Erythroblast (primary cell): ENCODE measurements around the gene PARVA.
"Not testable (repeated sequence)": the region's sequence is repeated elsewhere in the genome, so short reads cannot be mapped to it uniquely, and the experiment has no call there.

Experiments
- DNase-seq, 2 experiments: peaks; one replicate each; lab custom pipeline; 2025; lab: John Stamatoyannopoulos, UW
- GATA1 ChIP-seq: IDR thresholded peaks from 2 replicates; pipeline ENCODE4 v1.6.1; 2011; ENCODE audit warnings: low read depth, mild to moderate bottlenecking, control low read depth, low read length, moderate library complexity
- POLR2A ChIP-seq: IDR thresholded peaks from 2 replicates; pipeline ENCODE4 v1.6.1; 2011; ENCODE audit warnings: mild to moderate bottlenecking, low read length

The PARVA gene

GRCh38 chr11:12377106-12377823, at the start of gene PARVA:
TSS of gene PARVA (plus strand) at chr11:12377571. CDS start at chr11:12377648, 77 bp downstream.
- DNase-seq: no peak
- TF ChIP-seq GATA1 (no peak), POLR2A (no peak)

- DNase-seq: no peak
- TF ChIP-seq POLR2A (no peak), GATA1 (no peak)
These were observed 48.2 kb upstream of the PARVA start for GRCh38 chr11:12329169-12329568.

- DNase-seq: no peak
- no peak for TF ChIP-seq POLR2A
- TF ChIP-seq GATA1: no peak
These were observed 47.6 kb upstream of the PARVA start for GRCh38 chr11:12329797-12330196.

DNA sequence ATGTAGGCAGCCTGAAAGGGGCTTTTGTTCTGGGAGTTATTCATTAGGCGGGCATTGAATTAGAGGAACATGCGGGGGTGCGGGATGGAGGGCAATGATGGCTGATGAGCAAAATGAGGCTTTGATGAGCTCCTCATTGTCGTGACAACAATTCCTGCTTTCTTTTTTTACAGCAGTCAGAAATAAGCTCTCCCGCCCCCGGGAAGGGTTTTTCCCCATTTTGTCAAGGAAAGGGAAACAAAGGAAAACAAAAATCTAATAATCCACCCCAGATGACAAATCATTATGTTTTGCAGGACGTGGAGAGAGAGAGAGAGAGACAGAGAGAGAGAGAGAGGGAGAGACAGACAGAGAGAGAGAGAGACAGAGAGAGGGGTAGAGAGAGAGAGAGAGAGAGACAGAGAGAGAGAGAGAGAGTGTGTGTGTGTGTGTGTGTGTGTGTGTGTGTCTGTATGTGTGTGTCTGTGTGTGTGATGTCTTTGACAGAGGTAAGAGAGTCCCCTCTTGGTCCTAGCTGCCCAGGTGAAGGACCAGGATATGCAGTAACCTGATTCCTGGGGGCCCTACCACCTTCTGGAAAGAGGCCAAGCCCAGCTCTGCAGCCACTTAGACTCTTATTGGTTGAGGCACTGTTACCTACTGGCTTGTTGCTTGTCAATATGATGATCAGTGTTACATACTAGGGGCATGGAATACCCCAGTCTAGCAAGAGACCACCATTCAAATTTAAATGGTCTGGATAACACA, 46.7 kb upstream of the PARVA start:
- TF ChIP-seq GATA1 (no peak), POLR2A (no peak)

GRCh38 chr11:12331239-12331874, 46.0 kb upstream of the PARVA start:
- TF ChIP-seq GATA1 (no peak), POLR2A (no peak)
- peak; percentile 60 to 80 for DNase-seq

More for the DNA sequence above, 46.7 kb upstream of the PARVA start:
- no peak for DNase-seq

- no peak for DNase-seq
- no peak for TF ChIP-seq POLR2A
- TF ChIP-seq GATA1: no peak
These were observed 33.8 kb upstream of the PARVA start for GRCh38 chr11:12343526-12343925.

GRCh38 chr11:12353534-12353933, 23.8 kb upstream of the PARVA start:
- TF ChIP-seq POLR2A: no peak
- TF ChIP-seq GATA1: no peak
- DNase-seq: no peak

DNA sequence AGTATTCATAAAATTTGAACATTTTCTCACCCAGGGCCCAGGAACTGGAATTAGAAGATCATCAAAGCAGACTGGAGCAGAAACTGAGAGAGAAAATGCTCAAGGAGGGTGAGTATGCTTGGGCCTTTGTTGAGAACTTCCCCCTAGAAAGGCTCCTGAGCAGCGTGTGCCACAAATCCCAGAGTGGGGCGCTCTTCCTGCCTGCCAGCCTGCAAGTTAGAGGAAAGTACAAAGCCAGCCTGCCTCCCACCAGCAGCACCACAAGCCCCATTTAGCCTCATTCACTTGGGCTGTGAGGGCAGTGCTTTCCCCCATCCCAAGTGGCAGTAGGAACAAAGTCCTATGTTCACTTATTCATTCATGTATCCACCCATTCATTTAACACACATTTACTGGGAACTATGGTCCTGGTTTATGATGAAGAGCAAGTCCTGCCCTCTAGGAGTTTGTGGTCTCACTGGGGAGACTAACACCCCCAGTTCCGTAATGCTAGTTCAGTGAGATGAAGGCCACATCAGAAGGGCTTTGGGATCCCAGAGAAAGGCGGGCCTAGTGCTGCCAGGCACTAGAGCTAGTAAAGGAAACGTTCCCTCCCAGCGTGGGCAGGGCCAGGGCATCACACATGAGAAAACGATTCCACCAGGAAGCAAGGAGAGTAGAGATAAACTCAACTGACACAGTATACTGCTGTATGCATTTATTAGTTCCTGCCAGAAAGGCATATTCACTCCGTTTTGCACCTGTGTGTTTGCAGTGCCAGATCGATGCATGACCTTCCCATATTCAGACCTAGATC, 22.4 kb upstream of the PARVA start:
- TF ChIP-seq POLR2A: no peak
- no peak for TF ChIP-seq GATA1
- no peak for DNase-seq

DNA sequence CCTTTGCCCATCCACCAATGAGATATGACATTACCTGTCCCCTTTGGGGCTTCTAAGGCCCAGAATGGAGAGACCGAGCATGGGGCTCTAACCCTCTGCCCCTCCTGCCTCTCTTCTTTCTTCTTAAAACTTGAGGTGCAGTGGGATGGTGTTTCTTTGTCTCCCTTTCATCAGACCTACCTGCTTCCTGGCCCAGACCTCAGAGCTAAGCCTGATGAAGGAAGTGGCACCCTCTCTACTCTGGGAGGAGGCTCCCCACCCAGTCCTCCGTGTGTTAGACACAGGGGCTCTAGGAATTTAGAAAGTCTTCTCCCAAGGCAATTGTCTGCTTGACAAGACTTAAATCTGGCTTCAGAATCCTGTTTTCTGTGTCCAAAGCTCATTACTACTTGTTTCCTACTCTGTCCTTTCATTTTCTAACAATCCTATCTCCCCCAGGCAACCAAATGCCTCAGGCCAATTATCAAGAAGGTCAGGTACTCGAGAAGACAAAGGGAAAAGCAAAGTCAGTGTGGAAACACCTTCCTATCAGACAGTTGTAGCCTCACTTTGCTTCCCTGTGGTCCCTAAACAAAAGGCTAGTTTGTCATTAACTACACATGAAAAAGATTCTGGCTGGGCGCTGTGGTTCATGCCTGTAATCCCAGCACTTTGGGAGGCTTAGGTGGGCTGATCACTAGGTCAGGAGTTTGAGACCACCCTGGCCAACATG, 20.3 kb upstream of the PARVA start:
- TF ChIP-seq GATA1 (no peak), POLR2A (no peak)
- no peak for DNase-seq

DNA sequence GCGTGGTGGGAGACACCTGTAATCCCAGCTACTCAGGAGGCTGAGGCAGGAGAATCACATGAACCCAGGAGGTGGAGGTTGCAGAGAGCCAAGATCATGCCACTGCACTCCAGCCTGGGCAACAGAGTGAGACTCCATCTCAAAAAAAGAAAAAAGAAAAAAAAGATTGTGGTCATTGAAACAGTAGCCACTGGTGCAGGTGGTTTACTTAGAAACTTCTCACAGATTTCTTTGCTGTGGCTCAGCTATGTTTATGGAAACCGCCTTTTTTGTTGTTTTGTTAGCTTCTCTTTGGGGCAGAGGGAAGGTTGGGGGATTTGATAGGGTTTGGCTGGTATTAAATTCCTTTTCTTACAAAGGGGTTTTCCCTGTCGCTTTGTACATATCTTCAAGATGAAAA, 19.7 kb upstream of the PARVA start:
- DNase-seq: not testable (repeated sequence)

DNA sequence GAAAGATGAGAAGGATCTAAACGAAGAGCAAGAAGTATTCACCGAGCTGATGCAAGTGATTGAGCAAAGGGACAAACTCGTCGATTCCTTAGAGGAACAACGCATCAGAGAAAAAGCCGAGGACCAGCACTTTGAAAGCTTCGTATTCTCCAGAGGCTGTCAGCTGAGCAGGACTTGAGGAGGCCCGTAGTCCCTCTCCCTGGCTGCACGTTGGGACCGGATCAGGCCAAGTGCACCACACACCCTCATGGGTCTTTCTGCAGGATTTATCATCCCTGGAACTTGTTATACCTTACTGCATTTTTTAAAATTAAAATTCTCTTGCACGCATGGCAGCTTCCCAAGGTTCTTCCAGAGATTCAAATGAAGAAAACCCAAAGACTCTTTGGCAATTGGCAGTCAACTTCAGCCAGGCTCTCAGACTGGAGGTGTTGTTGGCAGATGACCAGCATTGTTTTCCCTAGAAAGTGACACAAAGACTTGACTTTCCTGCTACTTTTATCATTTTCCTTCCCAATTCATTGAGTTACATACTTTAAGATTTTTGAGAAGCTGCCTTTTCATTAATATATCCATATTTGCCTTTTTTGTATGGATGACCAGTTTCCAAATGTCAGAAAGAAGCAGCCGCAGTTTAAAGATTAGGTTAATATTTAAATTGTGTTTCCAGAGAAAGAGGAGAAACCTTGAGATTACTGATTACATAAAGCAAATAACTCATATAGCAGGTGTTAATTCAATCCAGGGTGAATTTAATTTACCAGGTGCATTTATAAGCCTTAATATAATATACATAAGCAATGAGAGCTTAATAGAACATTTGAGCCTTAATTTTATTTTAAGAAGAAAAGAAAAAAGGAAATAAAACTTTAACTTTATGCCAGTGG, 18.8 kb upstream of the PARVA start:
- TF ChIP-seq GATA1 (no peak), POLR2A (no peak)
- DNase-seq: no peak

- no peak for DNase-seq
- no peak for TF ChIP-seq POLR2A
- TF ChIP-seq GATA1: no peak
These were observed 17.6 kb upstream of the PARVA start for GRCh38 chr11:12359761-12360160.

- TF ChIP-seq POLR2A (no peak), GATA1 (no peak)
- DNase-seq: no peak
These were observed 15.7 kb upstream of the PARVA start for GRCh38 chr11:12361682-12362081.
